H9 (cell line): ENCODE data around the gene CDYL. TPM values are rescaled to one million over a fixed set of nuclear protein-coding genes. Genes with fewer than 3 reads are reported as not detected.

ENCODE experiments used
- DNase-seq: peaks from one replicate; pipeline ENCODE4 v3.0.0-alpha.2; 2017
- H2AFZ ChIP-seq: one replicate; pipeline ENCODE4 v1.6.1; 2013; ENCODE audit warnings: mild to moderate bottlenecking, low read length, control low read depth, moderate library complexity
- H2AK5ac ChIP-seq: 2 replicates; pipeline ENCODE4 v1.6.1; 2013; ENCODE audit warnings: low read length, control low read depth, mixed read lengths; ENCODE audit not compliant: insufficient read length
- H2BK120ac ChIP-seq: one replicate; pipeline ENCODE4 v1.6.1; 2013; ENCODE audit warnings: low read depth, mild to moderate bottlenecking, low read length, control low read depth, inconsistent platforms; ENCODE audit not compliant: poor library complexity, severe bottlenecking
- H2BK12ac ChIP-seq: 2 replicates; pipeline ENCODE4 v1.6.1; 2013; ENCODE audit warnings: low read length, control low read depth, mixed read lengths, low read depth; ENCODE audit not compliant: insufficient read length
- H2BK15ac ChIP-seq: 2 replicates; pipeline ENCODE4 v1.6.1; 2013; ENCODE audit warnings: low read depth, low read length, control low read depth
- H2BK20ac ChIP-seq: one replicate; pipeline ENCODE4 v1.6.1; 2013; ENCODE audit warnings: low read depth, mild to moderate bottlenecking, low read length, control low read depth, inconsistent platforms; ENCODE audit not compliant: poor library complexity, severe bottlenecking
- H2BK5ac ChIP-seq: 2 replicates; pipeline ENCODE4 v1.6.1; 2013; ENCODE audit warnings: low read length, control low read depth, mixed read lengths; ENCODE audit not compliant: insufficient read length
- H3K14ac ChIP-seq: 2 replicates; pipeline ENCODE4 v1.6.1; 2013; ENCODE audit warnings: low read length, control low read depth; ENCODE audit not compliant: insufficient read depth
- H3K18ac ChIP-seq: 2 replicates; pipeline ENCODE4 v1.6.1; 2013; ENCODE audit warnings: low read depth, mild to moderate bottlenecking, mixed read lengths, low read length, control low read depth; ENCODE audit not compliant: insufficient read length
- H3K23ac ChIP-seq: 2 replicates; pipeline ENCODE4 v1.6.1; 2013; ENCODE audit warnings: low read length, control low read depth, mixed read lengths, low read depth; ENCODE audit not compliant: insufficient read length
- H3K23me2 ChIP-seq: 2 replicates; pipeline ENCODE4 v1.6.1; 2013; ENCODE audit warnings: low read depth, mild to moderate bottlenecking, mixed read lengths, low read length, control low read depth; ENCODE audit not compliant: insufficient read length, poor library complexity, severe bottlenecking
- H3K27ac ChIP-seq: 2 replicates; pipeline ENCODE4 v1.5.1; 2013; ENCODE audit warnings: low read length, control low read depth, mixed read lengths, low read depth; ENCODE audit not compliant: insufficient read length
- H3K27me3 ChIP-seq: 2 replicates; pipeline ENCODE4 v1.6.1; 2013; ENCODE audit warnings: low read length, control low read depth, inconsistent platforms; ENCODE audit not compliant: insufficient read depth
- H3K4ac ChIP-seq: 2 replicates; pipeline ENCODE4 v1.6.1; 2013; ENCODE audit warnings: low read depth, mild to moderate bottlenecking, control low read depth, inconsistent platforms, low read length, moderate library complexity
- H3K4me1 ChIP-seq: 2 replicates; pipeline ENCODE4 v1.6.1; 2013; ENCODE audit warnings: low read length, control low read depth, inconsistent platforms; ENCODE audit not compliant: insufficient read depth
- H3K4me2 ChIP-seq: 2 replicates; pipeline ENCODE4 v1.6.1; 2013; ENCODE audit warnings: low read length, control low read depth, mixed read lengths; ENCODE audit not compliant: insufficient read length, insufficient read depth
- H3K56ac ChIP-seq: 2 replicates; pipeline ENCODE4 v1.6.1; 2013; ENCODE audit warnings: low read depth, mild to moderate bottlenecking, mixed read lengths, low read length, control low read depth; ENCODE audit not compliant: insufficient read length
- H3K79me1 ChIP-seq: 2 replicates; pipeline ENCODE4 v1.6.1; 2013; ENCODE audit warnings: low read depth, mild to moderate bottlenecking, moderate library complexity, low read length, control low read depth, inconsistent platforms; ENCODE audit not compliant: insufficient read depth, poor library complexity, severe bottlenecking
- H3K79me2 ChIP-seq: 2 replicates; pipeline ENCODE4 v1.6.1; 2013; ENCODE audit warnings: low read length, control low read depth, inconsistent platforms; ENCODE audit not compliant: insufficient read depth
- H3K9ac ChIP-seq: 2 replicates; pipeline ENCODE4 v1.6.1; 2013; ENCODE audit warnings: low read length, control low read depth, mixed read lengths; ENCODE audit not compliant: insufficient read length; ENCODE audit errors: extremely low read depth
- H3K9me3 ChIP-seq: one replicate; pipeline ENCODE4 v1.6.1; 2013; ENCODE audit warnings: low read depth, low read length, inconsistent platforms; ENCODE audit not compliant: control insufficient read depth
- H3T11ph ChIP-seq: one replicate; pipeline ENCODE4 v1.6.1; 2013; ENCODE audit warnings: mild to moderate bottlenecking, low read length, control low read depth, inconsistent platforms
- H4K20me1 ChIP-seq: one replicate; pipeline ENCODE4 v1.6.1; 2013; ENCODE audit not compliant: control insufficient read depth, insufficient read length, insufficient read depth
- H4K5ac ChIP-seq: 2 replicates; pipeline ENCODE4 v1.6.1; 2013; ENCODE audit warnings: low read depth, mild to moderate bottlenecking, mixed read lengths, low read length, control low read depth; ENCODE audit not compliant: insufficient read length
- H4K8ac ChIP-seq: replicated peaks from 2 replicates; pipeline ENCODE4 v1.6.1; 2013; ENCODE audit warnings: low read length, control low read depth, mixed read lengths, low read depth; ENCODE audit not compliant: insufficient read length
- H4K91ac ChIP-seq: 2 replicates; pipeline ENCODE4 v1.6.1; 2013; ENCODE audit warnings: low read depth, mild to moderate bottlenecking, moderate library complexity, mixed read lengths, low read length, control low read depth; ENCODE audit not compliant: insufficient read length
- H3K27ac Mint-ChIP-seq, 3 experiments: 2 replicates in 2 of 3; 3 replicates in 1 of 3; pipeline ENCODE4 v1.8.0; 2020 to 2021; ENCODE audit warnings: mixed read lengths in 3 of 3, mild to moderate bottlenecking in 1 of 3, moderate library complexity in 1 of 3
- H3K27me3 Mint-ChIP-seq: 2 replicates; pipeline ENCODE4 v1.8.0; 2021; ENCODE audit warnings: low read depth, mild to moderate bottlenecking, moderate library complexity, mixed read lengths
- H3K36me3 Mint-ChIP-seq, 3 experiments: 2 replicates in 2 of 3; 3 replicates in 1 of 3; pipeline ENCODE4 v1.8.0; 2020 to 2021; ENCODE audit warnings: low read depth in 3 of 3, mixed read lengths in 3 of 3; ENCODE audit not compliant: insufficient read depth in 1 of 3
- H3K4me1 Mint-ChIP-seq, 2 experiments: 2 replicates each; pipeline ENCODE4 v1.8.0; 2020; ENCODE audit warnings: mixed read lengths in 2 of 2
- H3K4me3 Mint-ChIP-seq, 2 experiments: 2 replicates in 1 of 2; 3 replicates in 1 of 2; pipeline ENCODE4 v1.8.0; 2020 to 2021; ENCODE audit warnings: mild to moderate bottlenecking in 2 of 2, mixed read lengths in 2 of 2, moderate library complexity in 1 of 2
- H3K9me3 Mint-ChIP-seq, 2 experiments: 2 replicates in 1 of 2; 3 replicates in 1 of 2; pipeline ENCODE4 v1.8.0; 2020; ENCODE audit warnings: mild to moderate bottlenecking in 2 of 2, mixed read lengths in 2 of 2, moderate library complexity in 1 of 2
- CTCF ChIP-seq: fragments of 200-600 bp; sonication (generic); conservative IDR thresholded peaks from 3 replicates; pipeline ENCODE4 v1.8.0; 2021; ENCODE audit warnings: antibody characterized with exemption, mild to moderate bottlenecking
- WGBS: extraction: QIAGEN DNeasy Blood & Tissue Kit; methylation state at CpG from one replicate; pipeline ENCODE4 v1.1.7; 2013; ENCODE audit warnings: missing lambda C conversion rate, low lambda C conversion rate, mixed read lengths; ENCODE audit not compliant: insufficient read length; ENCODE audit errors: extremely low coverage; 5-methylcytosine and 5-hydroxymethylcytosine counted together
- total RNA-seq: library from RNA; stranded (reverse); gene quantifications from 2 replicates; pipeline ENCODE4 v1.2.1, GENCODE V29; 2021

The CDYL gene
- total RNA-seq, 1 experiment from 2014 or later, result 95.0 TPM

GRCh38 chr6:4804095-4804494 lies 27.9 kb downstream of the CDYL start:
- Mint-ChIP-seq H3K4me3 (no peak overlapping the region), H3K4me1 (peaks cover 60 to 68% of the 10 kb centered on the region in 2 experiments), H3K27me3 (no peaks in the 10 kb centered on the region), H3K36me3 (peaks cover 0 to 19% (median 18%) of the 10 kb centered on the region in 3 experiments; a peak in 6 of 7 replicates), H3K27ac (no peak overlapping the region; a peak in 1 of 7 replicates), H3K9me3 (peaks cover 0 to 5% of the 10 kb centered on the region in 2 experiments; a peak in 1 of 5 replicates)
- peaks cover 25% of the 10 kb centered on the region for H3K79me1 ChIP-seq
- no peak overlapping the region for H4K5ac ChIP-seq
- no peak overlapping the region for H2BK5ac ChIP-seq
- H3K18ac ChIP-seq, result no peak overlapping the region
- no peak overlapping the region for H2AFZ ChIP-seq
- no peak for TF ChIP-seq CTCF
- H3K4me2 ChIP-seq, result no peak overlapping the region
- H4K20me1 ChIP-seq, result no peaks in the 10 kb centered on the region
- H2BK15ac ChIP-seq, result no peak overlapping the region
- no peak overlapping the region for H4K91ac ChIP-seq
- no peak overlapping the region for H2BK20ac ChIP-seq
- H2BK12ac ChIP-seq, result no peak overlapping the region
- H3T11ph ChIP-seq, result no peak overlapping the region
- no peaks in the 10 kb centered on the region for H3K9me3 ChIP-seq
- H3K23me2 ChIP-seq, result no peaks in the 10 kb centered on the region
- no peak overlapping the region for H3K56ac ChIP-seq
- no peak overlapping the region for H3K9ac ChIP-seq
- no peak overlapping the region for H3K23ac ChIP-seq
- H3K14ac ChIP-seq, result no peak overlapping the region
- peaks cover 4% of the 10 kb centered on the region for H3K4me1 ChIP-seq
- no peak overlapping the region for H3K27ac ChIP-seq
- peaks cover 67% of the 10 kb centered on the region; the same call in 1 of the 2 replicates for H3K79me2 ChIP-seq
- WGBS, result no CpG with 5 or more reads among the region's 6 CpGs
- DNase-seq, result no peak
- H2AK5ac ChIP-seq, result no peak overlapping the region
- H3K4ac ChIP-seq, result no peak overlapping the region
- H4K8ac ChIP-seq, result no peak overlapping the region
- no peaks in the 10 kb centered on the region for H3K27me3 ChIP-seq
- no peak overlapping the region for H2BK120ac ChIP-seq
